Ecto neural progenitor cell (in vitro differentiated cells): ENCODE data around the gene CBFA2T2.
"Not testable (repeated sequence)": the region's sequence is repeated elsewhere in the genome, so short reads cannot be mapped to it uniquely, and the experiment has no call there.

ENCODE experiments used
- DNase-seq: peaks from one replicate; pipeline ENCODE4 v3.0.0-alpha.2; 2018; ENCODE audit warnings: low spot score

CBFA2T2 gene

GRCh38 chr20:33697129-33697528, 207.2 kb downstream of the CBFA2T2 start:
- no peak for DNase-seq

- DNase-seq, result not testable (repeated sequence)
These were observed 209.1 kb downstream of the CBFA2T2 start for GRCh38 chr20:33698966-33699365.
